ENCODE measurements around the gene UGT2B15.
"Not testable (repeated sequence)": the region's sequence is repeated elsewhere in the genome, so short reads cannot be mapped to it uniquely, and the experiment has no call there.

Gene UGT2B15

DNA sequence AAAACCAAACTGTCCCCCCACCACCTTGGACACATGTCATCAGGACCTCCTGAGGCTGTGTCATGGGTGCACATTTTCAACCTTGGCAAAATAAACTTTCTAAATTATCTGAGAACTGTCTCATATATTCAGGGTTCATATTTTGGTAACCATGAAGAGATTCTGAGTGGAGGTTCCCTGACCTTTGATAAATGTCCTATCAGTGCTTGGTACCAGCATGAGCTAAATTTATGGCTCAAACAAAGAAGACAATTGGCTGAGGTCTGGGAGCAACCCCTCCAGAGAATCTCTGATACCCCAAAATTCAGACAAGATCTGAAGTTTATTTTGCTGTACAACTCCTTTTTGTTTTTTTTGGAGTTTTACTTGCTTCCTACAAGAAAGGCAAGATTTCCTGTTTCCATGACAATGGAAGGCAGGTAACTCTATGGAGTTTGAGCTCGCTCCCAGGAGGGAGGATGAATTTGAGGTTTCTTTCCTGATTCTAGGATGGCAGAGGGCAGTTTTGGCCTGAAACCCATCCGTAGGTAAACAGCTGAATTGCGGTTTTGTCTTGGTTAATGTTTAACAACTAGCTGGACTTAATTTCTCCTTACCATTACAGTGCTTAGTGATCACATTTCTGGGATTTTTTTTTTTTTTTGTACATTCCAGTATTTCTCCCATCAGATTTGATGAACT is 14.5 kb downstream of the UGT2B15 start:
- no peak for DNase-seq

DNA sequence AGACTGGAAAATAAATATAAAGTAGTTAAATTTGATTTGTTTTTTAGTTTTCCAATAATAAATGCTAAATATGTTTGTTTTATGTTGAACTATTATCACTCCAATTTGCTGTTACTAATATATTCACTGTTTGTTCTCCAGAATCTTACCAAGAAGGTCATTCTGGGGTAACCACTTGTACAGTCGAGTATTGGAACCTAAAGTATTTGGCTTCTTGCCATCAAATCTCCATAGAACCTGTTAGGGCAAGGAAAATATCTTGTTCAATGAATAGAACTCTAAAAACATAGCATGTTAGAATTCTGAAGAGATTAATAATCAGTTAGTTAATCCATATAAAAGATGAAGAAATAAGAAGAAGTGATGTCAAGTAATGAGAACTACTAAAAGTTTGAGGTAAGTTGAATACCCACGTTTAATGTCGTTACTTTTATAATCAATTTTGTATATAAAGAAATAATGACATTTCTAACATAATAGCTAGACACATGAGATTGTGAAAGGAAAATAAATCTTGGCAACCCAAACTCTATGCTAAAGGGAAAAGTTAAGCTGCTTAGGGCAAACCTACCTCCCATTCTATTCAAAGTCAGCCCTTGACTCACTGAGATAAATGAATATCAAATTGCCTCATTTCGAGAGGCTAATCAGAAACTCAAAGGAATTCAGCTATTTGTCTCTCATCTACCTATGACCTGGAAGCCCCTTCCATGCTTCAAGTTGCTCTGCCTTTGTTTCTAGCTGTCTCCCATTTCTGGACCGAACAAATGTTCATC is 15.3 kb downstream of the UGT2B15 start:
- no peak for DNase-seq

DNA sequence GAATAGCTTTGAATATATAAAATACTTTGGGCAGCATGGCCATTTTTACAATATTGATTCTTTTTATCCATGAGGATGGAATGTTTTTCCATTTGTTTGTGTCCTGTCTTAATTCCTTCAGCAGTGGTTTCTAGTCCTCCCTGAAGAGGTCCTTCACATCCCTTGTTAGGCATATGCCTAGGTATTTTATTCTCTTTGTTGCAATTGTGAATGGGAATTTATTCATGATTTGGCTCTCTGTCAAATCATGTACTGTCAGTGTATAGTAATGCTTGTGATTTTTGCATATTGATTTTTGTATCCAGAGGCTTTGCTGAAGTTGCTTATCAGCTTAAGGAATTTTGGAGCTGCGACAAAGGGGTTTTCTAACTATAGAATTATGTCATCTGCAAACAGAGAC is 18.5 kb downstream of the UGT2B15 start:
- no peak for DNase-seq

DNA sequence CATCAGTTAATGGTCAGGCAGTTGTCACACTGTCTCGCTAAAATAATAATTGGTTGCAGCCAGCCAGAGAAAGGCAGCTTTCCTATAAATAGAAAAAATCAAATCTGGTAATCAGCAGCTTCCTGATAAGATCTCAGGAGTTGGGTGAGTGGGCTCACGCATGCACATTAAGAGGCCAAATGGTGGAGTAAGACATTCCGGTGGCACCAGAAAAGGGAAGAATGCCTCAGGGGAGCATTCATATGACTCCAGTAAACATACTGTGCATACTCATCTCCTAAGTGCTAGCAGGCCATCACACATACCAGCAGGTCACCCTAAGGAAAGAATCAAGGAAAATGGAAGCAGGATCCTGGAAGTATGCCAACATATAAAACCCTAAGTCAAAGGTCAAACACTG is 40.1 kb downstream of the UGT2B15 start:
- no peak for DNase-seq

DNA sequence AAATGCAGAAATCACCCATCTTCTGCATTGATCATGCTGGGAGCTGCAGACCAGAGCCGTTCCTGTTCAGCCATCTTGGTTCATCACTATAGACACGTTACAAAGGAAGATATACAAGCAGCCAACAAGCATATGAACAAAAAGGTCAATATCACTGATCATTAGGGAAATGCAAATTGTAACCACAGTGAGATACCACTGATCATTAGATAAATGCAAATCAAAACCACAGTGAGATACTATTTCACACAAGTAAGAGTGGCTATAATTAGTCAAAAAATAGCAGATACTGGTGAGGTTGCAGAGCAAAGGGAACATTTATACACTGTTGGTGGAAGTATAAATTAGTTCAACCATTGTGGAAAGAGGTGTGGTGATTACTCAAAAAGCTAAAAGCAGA is 47.7 kb downstream of the UGT2B15 start:
- DNase-seq: not testable (repeated sequence)

DNA sequence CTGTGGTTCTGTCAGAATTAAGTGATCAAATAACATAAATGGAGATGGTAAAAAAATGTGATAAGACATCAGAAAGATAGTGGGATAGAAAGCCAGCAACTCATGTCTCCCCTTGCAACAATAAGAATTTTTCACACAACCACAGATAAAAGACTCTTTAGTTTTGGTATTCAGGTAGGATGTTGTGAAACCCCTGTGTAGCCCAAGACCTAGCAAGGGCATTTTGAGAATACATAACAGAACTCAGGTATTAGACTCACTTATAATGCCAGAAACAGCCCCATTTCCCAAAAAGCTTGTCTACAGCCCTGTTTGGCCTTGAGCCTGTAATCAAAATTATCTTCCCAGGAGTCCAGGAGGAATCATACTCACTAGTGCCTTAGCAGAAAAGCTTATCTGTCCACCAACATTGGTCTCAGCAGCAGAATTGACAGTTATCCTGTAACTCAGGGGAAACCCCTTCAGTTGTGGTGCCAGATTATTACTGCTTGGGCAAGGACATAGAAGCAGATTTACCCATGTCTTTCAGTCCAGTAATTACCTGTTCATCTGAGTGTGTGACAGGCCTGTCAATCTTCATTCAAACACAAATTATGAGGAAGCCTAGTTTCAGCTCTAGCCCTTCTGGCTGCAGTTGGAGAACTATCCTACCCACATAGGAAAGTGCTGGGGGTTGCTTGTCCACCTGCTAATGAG is 53.3 kb downstream of the UGT2B15 start:
- DNase-seq: no peak

DNA sequence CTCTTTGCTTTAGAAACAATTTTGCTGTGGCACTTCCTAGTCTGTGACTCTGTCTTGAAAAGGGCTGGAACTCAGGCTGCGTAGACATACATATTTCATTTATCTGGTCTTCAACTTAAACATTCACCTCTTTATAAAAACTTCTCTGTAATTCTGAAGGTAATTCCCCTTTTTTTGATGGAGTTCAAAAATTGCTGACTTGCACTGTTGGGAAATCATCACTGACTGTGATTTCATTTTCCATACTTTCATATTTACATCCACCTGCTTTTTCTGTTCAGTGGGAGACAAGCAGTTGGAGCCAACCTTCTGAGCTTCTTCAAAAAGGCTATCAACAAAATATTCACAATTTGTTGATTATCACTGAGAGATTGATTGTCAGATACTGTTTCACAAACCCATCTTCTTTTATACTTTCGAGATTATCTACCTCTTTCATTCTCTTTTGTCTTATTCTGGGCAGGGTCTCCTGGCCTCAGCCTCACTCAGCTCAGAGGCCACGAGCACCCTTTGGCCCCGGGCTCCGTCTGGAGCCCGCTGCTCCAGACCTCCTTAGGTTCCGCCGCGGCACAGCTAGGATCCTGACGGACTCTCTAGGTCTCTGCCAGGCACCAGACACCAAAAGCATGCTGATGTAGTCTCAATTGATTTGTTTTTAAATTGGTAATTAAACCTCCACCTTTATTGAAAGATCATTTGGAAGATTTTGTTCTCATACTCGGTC is 54.6 kb downstream of the UGT2B15 start:
- no peak for DNase-seq

DNA sequence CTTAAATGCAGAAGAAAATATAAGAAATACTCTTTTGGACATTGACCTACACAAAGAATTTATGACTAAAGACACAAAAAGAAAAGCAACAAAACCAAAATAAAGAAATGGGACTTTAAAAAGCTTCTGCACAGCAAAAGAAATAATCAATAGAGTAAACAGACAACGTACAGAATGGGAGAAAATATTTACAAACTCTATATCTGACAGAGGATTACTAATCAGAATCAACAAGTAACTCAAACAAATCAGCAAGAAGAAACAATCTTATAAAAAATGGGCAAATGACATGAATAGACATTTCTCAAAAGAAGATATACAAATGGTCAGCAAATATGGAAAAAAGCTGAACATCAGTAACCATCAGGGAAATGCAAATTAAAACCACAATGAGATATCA is 56.7 kb downstream of the UGT2B15 start:
- DNase-seq: no peak

DNA sequence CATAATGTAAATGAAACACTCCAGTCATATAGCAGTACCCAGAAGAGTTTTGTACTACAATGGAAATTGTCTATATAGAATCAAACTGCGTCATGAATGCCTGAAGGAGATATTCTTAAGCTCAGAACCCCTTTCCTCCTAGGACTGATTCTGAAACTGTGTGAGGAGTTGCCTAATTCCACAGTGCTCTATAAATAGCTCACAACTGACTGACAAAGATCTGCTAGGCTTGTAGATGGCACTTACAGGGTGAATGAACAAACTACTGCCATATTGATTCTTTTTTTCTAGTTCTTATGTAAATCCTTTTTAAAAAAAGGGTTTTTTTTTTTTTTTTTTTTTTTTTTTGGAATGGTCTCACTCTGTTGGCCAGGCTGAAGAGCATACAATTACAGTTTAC is 64.2 kb downstream of the UGT2B15 start:
- DNase-seq: no peak

DNA sequence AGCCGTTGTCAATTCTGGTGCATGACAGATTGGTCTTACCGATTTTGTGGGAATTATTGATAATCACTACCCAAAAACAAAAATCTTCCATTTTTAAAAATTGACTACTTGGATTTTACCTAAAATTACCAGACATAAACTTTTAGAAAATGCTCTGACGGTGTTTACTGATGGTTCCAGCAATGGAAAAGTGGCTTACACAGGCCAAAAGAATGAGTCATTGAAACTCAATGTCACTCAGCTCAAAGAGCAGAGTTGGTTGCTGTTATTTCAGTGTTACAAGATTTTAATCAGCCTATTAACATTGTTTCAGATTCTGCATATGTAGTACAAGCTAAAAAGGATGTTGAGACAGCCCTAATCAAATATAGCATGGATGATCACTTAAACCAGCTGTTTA is 71.3 kb downstream of the UGT2B15 start:
- DNase-seq: no peak

DNA sequence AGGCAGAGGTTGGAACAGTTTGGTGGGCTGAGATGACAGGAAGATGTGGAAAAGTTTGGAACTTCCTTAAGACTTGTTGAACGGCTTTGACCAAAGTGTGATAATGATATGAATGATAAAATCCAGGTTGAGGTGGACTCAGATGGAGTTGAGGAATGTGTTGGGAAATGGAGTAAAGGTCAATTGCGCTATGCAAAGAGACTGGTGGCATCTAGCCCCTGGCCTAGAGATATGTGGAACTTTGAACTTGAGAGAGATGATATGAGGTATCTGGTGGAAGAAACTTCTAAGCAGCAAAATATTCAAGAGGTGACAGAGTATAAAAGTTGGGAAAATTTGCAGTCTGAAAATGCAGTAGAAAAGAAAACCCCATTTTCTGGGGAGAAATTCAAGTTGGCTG is 73.0 kb downstream of the UGT2B15 start:
- no peak for DNase-seq

Data from DMS79 treated with DMSO at 0.1 percent for 48 hours (cell line).